Measurements from ENCODE around the gene TTC24. TPM values are rescaled to one million over a fixed set of nuclear protein-coding genes. Genes with fewer than 3 reads are reported as not detected.

TTC24 gene
- total and polyA plus RNA-seq, 10 of the 15 experiments (the other 5 are each of a cell fraction or from before 2014, with no cell fraction given) = 0.05 to 6.4 (median 2.9) TPM; not detected in 1

- Histone ChIP-seq H3K4me3 (no peak overlapping the region), H3K4me1 (ENCODE audit: control insufficient read depth, insufficient read depth, low read length) (peaks cover 21% of the 10 kb centered on the region), H4K20me1 (ENCODE audit: control insufficient read depth, insufficient read depth) (no peaks in the 10 kb centered on the region), H3K4me2 (ENCODE audit: control insufficient read depth, insufficient read depth) (no peak overlapping the region), H3K79me2 (ENCODE audit: control insufficient read depth, insufficient read depth, low read length) (no peaks in the 10 kb centered on the region; the same call in 1 of the 2 replicates), H3K27me3 (replicated peaks in 1 of 2; ENCODE audit: control insufficient read depth in 2 of 2, insufficient read depth in 2 of 2, low read length in 1 of 2) (no peaks in the 10 kb centered on the region; a peak in 1 of 4 replicates), H2AFZ (ENCODE audit: control insufficient read depth, low read depth, low read length) (no peak overlapping the region), H3K36me3 (ENCODE audit: control insufficient read depth in 2 of 2, insufficient read depth in 2 of 2, low read length in 1 of 2) (no peaks in the 10 kb centered on the region), H3K9me3 (replicated peaks; ENCODE audit: control insufficient read depth, insufficient read depth, low read length) (no peaks in the 10 kb centered on the region), H3K27ac (ENCODE audit: control insufficient read depth, insufficient read depth) (no peak overlapping the region), H3K9ac (ENCODE audit: control insufficient read depth, insufficient read depth, low read length) (no peak overlapping the region)
- FAIRE-seq (no peak), ATAC-seq (no peak), DNase-seq (ENCODE audit: low read depth, low spot score) (no peak)
- ChIA-PET POLR2A (interaction anchor here (0.6 kb wide), 1 partner anchor 101 kb away, joined by 4 read pairs; no protein-coding TSS in a partner anchor), SMC1A (ENCODE audit: uncharacterized antibody, unreplicated experiment) (interaction anchor here (0.9 to 3.5 kb wide), 2 partner anchors 22 to 201 kb away, joined by 3 to 22 read pairs; no protein-coding TSS in a partner anchor), RAD21 (ENCODE audit: unreplicated experiment) (interaction anchor here (1.8 to 2.4 kb wide), 2 partner anchors 21 to 23 kb away, joined by 4 to 12 read pairs; no protein-coding TSS in a partner anchor), CTCF (interaction anchor here (0.8 to 4.6 kb wide), 15 partner anchors 14 to 140 kb away, joined by 3 to 40 read pairs (median 3); partner anchors contain the start of gene GPATCH4)
- WGBS (ENCODE audit: insufficient coverage, insufficient replicate concordance, low lambda C conversion rate, missing lambda C conversion rate) = 31% methylated on average over 4 of the region's 4 CpGs
- TF ChIP-seq IKZF1 (conservative IDR thresholded peaks at IDR 0.05) (no peak), SREBF1 (IDR thresholded peaks at IDR 0.05; ENCODE audit: low read length) (no peak), E4F1 (IDR thresholded peaks at IDR 0.05; ENCODE audit: borderline replicate concordance, partially characterized antibody) (no peak), ZNF217 (IDR thresholded peaks at IDR 0.05) (no peak), SMAD5 (IDR thresholded peaks at IDR 0.05; ENCODE audit: low read depth) (no peak), SMAD1 (IDR thresholded peaks at IDR 0.05; ENCODE audit: low read depth, partially characterized antibody) (no peak), ETV6 (conservative IDR thresholded peaks at IDR 0.05 in 1 of 2, IDR thresholded peaks at IDR 0.05 in 1 of 2; ENCODE audit: borderline replicate concordance in 1 of 2, low read depth in 1 of 2) (no peak), NFYA (IDR thresholded peaks at IDR 0.05; ENCODE audit: borderline replicate concordance, low read depth, low read length) (no peak), MYC (IDR thresholded peaks at IDR 0.05; ENCODE audit: insufficient read depth, insufficient read length, insufficient replicate concordance, low read length, severe bottlenecking) (no peak), IKZF2 (IDR thresholded peaks at IDR 0.05) (no peak), FOS (IDR thresholded peaks at IDR 0.05; ENCODE audit: borderline replicate concordance, extremely low read depth, insufficient read length) (no peak)
- TF ChIP-seq, protein P1, sequence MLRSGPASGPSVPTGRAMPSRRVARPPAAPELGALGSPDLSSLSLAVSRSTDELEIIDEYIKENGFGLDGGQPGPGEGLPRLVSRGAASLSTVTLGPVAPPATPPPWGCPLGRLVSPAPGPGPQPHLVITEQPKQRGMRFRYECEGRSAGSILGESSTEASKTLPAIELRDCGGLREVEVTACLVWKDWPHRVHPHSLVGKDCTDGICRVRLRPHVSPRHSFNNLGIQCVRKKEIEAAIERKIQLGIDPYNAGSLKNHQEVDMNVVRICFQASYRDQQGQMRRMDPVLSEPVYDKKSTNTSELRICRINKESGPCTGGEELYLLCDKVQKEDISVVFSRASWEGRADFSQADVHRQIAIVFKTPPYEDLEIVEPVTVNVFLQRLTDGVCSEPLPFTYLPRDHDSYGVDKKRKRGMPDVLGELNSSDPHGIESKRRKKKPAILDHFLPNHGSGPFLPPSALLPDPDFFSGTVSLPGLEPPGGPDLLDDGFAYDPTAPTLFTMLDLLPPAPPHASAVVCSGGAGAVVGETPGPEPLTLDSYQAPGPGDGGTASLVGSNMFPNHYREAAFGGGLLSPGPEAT (IDR thresholded peaks at IDR 0.05; ENCODE audit: low read depth) = no peak
- TF ChIP-seq, protein P2, sequence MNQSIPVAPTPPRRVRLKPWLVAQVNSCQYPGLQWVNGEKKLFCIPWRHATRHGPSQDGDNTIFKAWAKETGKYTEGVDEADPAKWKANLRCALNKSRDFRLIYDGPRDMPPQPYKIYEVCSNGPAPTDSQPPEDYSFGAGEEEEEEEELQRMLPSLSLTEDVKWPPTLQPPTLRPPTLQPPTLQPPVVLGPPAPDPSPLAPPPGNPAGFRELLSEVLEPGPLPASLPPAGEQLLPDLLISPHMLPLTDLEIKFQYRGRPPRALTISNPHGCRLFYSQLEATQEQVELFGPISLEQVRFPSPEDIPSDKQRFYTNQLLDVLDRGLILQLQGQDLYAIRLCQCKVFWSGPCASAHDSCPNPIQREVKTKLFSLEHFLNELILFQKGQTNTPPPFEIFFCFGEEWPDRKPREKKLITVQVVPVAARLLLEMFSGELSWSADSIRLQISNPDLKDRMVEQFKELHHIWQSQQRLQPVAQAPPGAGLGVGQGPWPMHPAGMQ (IDR thresholded peaks at IDR 0.05; ENCODE audit: borderline replicate concordance) = no peak
- intact Hi-C loops (cut with micrococcal nuclease; ENCODE audit: unreplicated experiment) = no loop called here
- in situ Hi-C loops (cut with MboI) = no loop called here
- no TSS peak for BruUV-seq (replicated peaks)
Measured at GRCh38 chr1:156586323-156586722, 6.8 kb downstream of the TTC24 start.

Data from GM12878 (cell line).